HFFc6 (cell line): Measurements from ENCODE around the gene CLEC17A. TPM values are rescaled to one million over a fixed set of nuclear protein-coding genes. Genes with fewer than 3 reads are reported as not detected.

Experiments
- DNase-seq: peaks from one replicate; pipeline ENCODE4 v3.0.0-alpha.2; 2018
- H3K27ac Mint-ChIP-seq: 2 replicates; pipeline ENCODE4 v1.8.0; 2020; ENCODE audit warnings: mild to moderate bottlenecking, mixed read lengths
- H3K27me3 Mint-ChIP-seq: 2 replicates; pipeline ENCODE4 v1.8.0; 2021; ENCODE audit warnings: mild to moderate bottlenecking, moderate library complexity, mixed read lengths; ENCODE audit not compliant: insufficient read depth
- H3K36me3 Mint-ChIP-seq: 2 replicates; pipeline ENCODE4 v1.8.0; 2021; ENCODE audit warnings: low read depth, mixed read lengths
- H3K4me1 Mint-ChIP-seq: 2 replicates; pipeline ENCODE4 v1.8.0; 2020; ENCODE audit warnings: low read depth, mixed read lengths
- H3K4me3 Mint-ChIP-seq: 2 replicates; pipeline ENCODE4 v1.8.0; 2020; ENCODE audit warnings: mild to moderate bottlenecking, moderate library complexity, mixed read lengths
- H3K9me3 Mint-ChIP-seq: 2 replicates; pipeline ENCODE4 v1.8.0; 2020; ENCODE audit warnings: mild to moderate bottlenecking, mixed read lengths
- CTCF ChIP-seq: fragments of 200-600 bp; sonication (generic); IDR thresholded peaks from 2 replicates; pipeline ENCODE4 v1.5.0; 2021; ENCODE audit warnings: antibody characterized with exemption, mild to moderate bottlenecking
- total RNA-seq, 6 experiments: library from RNA; stranded (reverse); fragmentation: NEBNext Ultra II Directional; extraction: Animal tissue kit (Norgen Biotek cat#: 25700); gene quantifications; 2 replicates in 1 of 6; 3 replicates in 5 of 6; pipeline ENCODE4 v1.2.3, GENCODE V29; 2021

CLEC17A gene
- total RNA-seq, 6 experiments from 2014 or later: not detected

GRCh38 chr19:14555918-14556661 lies 26.8 kb upstream of the CLEC17A start:
- DNase-seq: peak; percentile 65
- H3K4me3 Mint-ChIP-seq: peak overlapping the region; percentile 10
- H3K27ac Mint-ChIP-seq: peak overlapping the region; percentile 90
- H3K9me3 Mint-ChIP-seq: no peaks in the 10 kb centered on the region
- H3K36me3 Mint-ChIP-seq: no peaks in the 10 kb centered on the region
- peaks cover 14% of the 10 kb centered on the region for H3K4me1 Mint-ChIP-seq
- H3K27me3 Mint-ChIP-seq: peaks cover 2% of the 10 kb centered on the region; the same call in 1 of the 2 replicates
- no peak for TF ChIP-seq CTCF

GRCh38 chr19:14556662-14557188 lies 26.2 kb upstream of the CLEC17A start:
- Mint-ChIP-seq H3K9me3 (no peaks in the 10 kb centered on the region), H3K36me3 (no peaks in the 10 kb centered on the region), H3K27ac (peak overlapping the region; percentile 90), H3K27me3 (peaks cover 2% of the 10 kb centered on the region; the same call in 1 of the 2 replicates), H3K4me1 (peaks cover 14% of the 10 kb centered on the region), H3K4me3 (peak overlapping the region; percentile 10)
- DNase-seq: peak; percentile 71
- TF ChIP-seq CTCF: peak; percentile 97

GRCh38 chr19:14558370-14559066 lies 24.4 kb upstream of the CLEC17A start:
- Mint-ChIP-seq H3K4me1 (peaks cover 14% of the 10 kb centered on the region), H3K27ac (0 out of 2 replicates have a peak overlapping the region, but pooled peaks have one; percentile 11), H3K4me3 (no peak overlapping the region), H3K27me3 (peaks cover 2% of the 10 kb centered on the region; the same call in 1 of the 2 replicates), H3K9me3 (no peaks in the 10 kb centered on the region), H3K36me3 (no peaks in the 10 kb centered on the region)
- no peak for DNase-seq
- no peak for TF ChIP-seq CTCF

GRCh38 chr19:14559916-14560775 lies 22.7 kb upstream of the CLEC17A start:
- Mint-ChIP-seq H3K27me3 (peaks cover 2% of the 10 kb centered on the region; the same call in 1 of the 2 replicates), H3K27ac (no peak overlapping the region), H3K4me3 (no peak overlapping the region), H3K36me3 (no peaks in the 10 kb centered on the region), H3K9me3 (no peaks in the 10 kb centered on the region), H3K4me1 (peaks cover 14% of the 10 kb centered on the region)
- TF ChIP-seq CTCF: no peak
- DNase-seq: no peak

GRCh38 chr19:14560776-14561108 lies 22.1 kb upstream of the CLEC17A start:
- Mint-ChIP-seq H3K27me3 (peaks cover 2% of the 10 kb centered on the region; the same call in 1 of the 2 replicates), H3K4me1 (peaks cover 11% of the 10 kb centered on the region), H3K27ac (no peak overlapping the region), H3K4me3 (no peak overlapping the region), H3K9me3 (no peaks in the 10 kb centered on the region), H3K36me3 (no peaks in the 10 kb centered on the region)
- DNase-seq: no peak
- TF ChIP-seq CTCF: no peak
